GM12878 (cell line): ENCODE data around the gene HSPB7. TPM values are rescaled to one million over a fixed set of nuclear protein-coding genes. Genes with fewer than 3 reads are reported as not detected.

Experiments
- ATAC-seq: fragments of 200-7000 bp; cut with Tn5 transposase; 3 replicates; pipeline ENCODE4 v1.9.1; 2020; ENCODE audit warnings: mild to moderate bottlenecking, moderate library complexity
- BruUV-seq: library from RNA; stranded (reverse); fragments of 400-500 nt; replicated peaks from 2 replicates; lab custom pipeline; 2021; lab: Mats Ljungman, UMichigan
- CTCF ChIA-PET: fragments of 300-600 bp; sonication (Branson Sonifier 250); formaldehyde crosslinking; extraction: SDS; loops from one replicate; lab custom pipeline; 2021; ENCODE audit warnings: inconsistent platforms; lab: Yijun Ruan, JAX
- POLR2A ChIA-PET: fragments of 350-600 bp; formaldehyde crosslinking; extraction: SDS; loops from one replicate; lab custom pipeline; 2021; ENCODE audit warnings: inconsistent platforms; lab: Charles Lee
- RAD21 ChIA-PET: fragments of 300-600 bp; sonication (Branson Sonifier 250); formaldehyde crosslinking; loops from one replicate; lab custom pipeline; 2023; ENCODE audit warnings: antibody characterized with exemption; ENCODE audit not compliant: unreplicated experiment; lab: Charles Lee
- SMC1A ChIA-PET: fragments of 300-600 bp; sonication (Branson Sonifier 250); formaldehyde crosslinking; loops from one replicate; lab custom pipeline; 2023; ENCODE audit not compliant: unreplicated experiment, uncharacterized antibody; lab: Charles Lee
- DNase-seq: peaks from one replicate; pipeline ENCODE4 v3.0.0-alpha.2; 2011; ENCODE audit warnings: low read depth, low spot score
- FAIRE-seq: peaks from 3 replicates; lab custom pipeline; 2011; peaks lifted over from hg19 to GRCh38; lab: Jason Lieb, UNC
- H2AFZ ChIP-seq: 2 replicates; pipeline ENCODE4 v1.6.0; 2011; ENCODE audit warnings: low read depth, low read length, control low read depth; ENCODE audit not compliant: control insufficient read depth
- H3K27ac ChIP-seq: 2 replicates; pipeline ENCODE4 v1.5.1; 2011; ENCODE audit warnings: control low read depth; ENCODE audit not compliant: control insufficient read depth, insufficient read depth
- H3K27me3 ChIP-seq, 2 experiments: replicated peaks in 1 of 2; 2 replicates each; pipeline versions ENCODE4 v1.6.0 to v1.6.1; 2011; ENCODE audit warnings: low read length in 1 of 2; ENCODE audit not compliant: control insufficient read depth in 2 of 2, insufficient read depth in 2 of 2
- H3K36me3 ChIP-seq, 2 experiments: 2 replicates each; pipeline ENCODE4 v1.5.1; 2011; ENCODE audit warnings: low read length in 1 of 2; ENCODE audit not compliant: control insufficient read depth in 2 of 2, insufficient read depth in 2 of 2
- H3K4me1 ChIP-seq: 2 replicates; pipeline ENCODE4 v1.6.1; 2011; ENCODE audit warnings: mild to moderate bottlenecking, low read length, moderate library complexity, mixed read lengths; ENCODE audit not compliant: control insufficient read depth, insufficient read depth
- H3K4me2 ChIP-seq: 2 replicates; pipeline ENCODE4 v1.6.0; 2011; ENCODE audit warnings: control low read depth; ENCODE audit not compliant: control insufficient read depth, insufficient read depth
- H3K4me3 ChIP-seq: fragments of 200-600 bp; sonication (generic); 2 replicates; pipeline ENCODE4 v1.5.1; 2016
- H3K79me2 ChIP-seq: 2 replicates; pipeline ENCODE4 v1.6.0; 2011; ENCODE audit warnings: low read length; ENCODE audit not compliant: control insufficient read depth, insufficient read depth
- H3K9ac ChIP-seq: 2 replicates; pipeline ENCODE4 v1.8.0; 2011; ENCODE audit warnings: low read length, control low read depth, mixed read lengths; ENCODE audit not compliant: control insufficient read depth, insufficient read depth
- H3K9me3 ChIP-seq: replicated peaks from 3 replicates; pipeline ENCODE4 v1.5.1; 2011; ENCODE audit warnings: mild to moderate bottlenecking, low read length; ENCODE audit not compliant: control insufficient read depth, insufficient read depth
- H4K20me1 ChIP-seq: 2 replicates; pipeline ENCODE4 v1.6.0; 2011; ENCODE audit not compliant: control insufficient read depth, insufficient read depth
- BACH1 ChIP-seq: fragments of 450-650 bp; IDR thresholded peaks from 2 replicates; pipeline ENCODE4 v1.6.1; 2017; ENCODE audit warnings: mild to moderate bottlenecking, borderline replicate concordance
- DPF2 ChIP-seq: fragments of 450-650 bp; IDR thresholded peaks from 2 replicates; pipeline ENCODE4 v1.6.1; 2017; ENCODE audit warnings: mild to moderate bottlenecking
- IKZF2 ChIP-seq, 2 experiments: fragments of 450-650 bp; IDR thresholded peaks; 2 replicates each; pipeline ENCODE4 v1.6.1; 2017; ENCODE audit warnings: mild to moderate bottlenecking in 2 of 2, moderate library complexity in 2 of 2
- NBN ChIP-seq: fragments of 450-650 bp; IDR thresholded peaks from 2 replicates; pipeline ENCODE4 v1.6.1; 2016
- PAX5 ChIP-seq: IDR thresholded peaks from 2 replicates; pipeline ENCODE4 v1.6.1; 2011; ENCODE audit warnings: low read depth, low read length, borderline replicate concordance
- POLR2AphosphoS5 ChIP-seq: IDR thresholded peaks from 2 replicates; pipeline ENCODE4 v1.6.1; 2011; ENCODE audit warnings: mild to moderate bottlenecking, low read length, inconsistent platforms
- RELA ChIP-seq: fragments of 450-650 bp; IDR thresholded peaks from 2 replicates; pipeline ENCODE4 v1.8.0; 2014; ENCODE audit warnings: borderline replicate concordance; ENCODE audit not compliant: partially characterized antibody
- SPI1 ChIP-seq: IDR thresholded peaks from 2 replicates; pipeline ENCODE4 v1.6.1; 2011; ENCODE audit warnings: low read depth, mild to moderate bottlenecking, low read length, moderate library complexity, borderline replicate concordance; ENCODE audit not compliant: insufficient read depth
- SUZ12 ChIP-seq: fragments of 200-600 bp; sonication (generic); IDR thresholded peaks from one replicate; pipeline ENCODE4 v1.6.1; 2018; ENCODE audit warnings: antibody characterized with exemption, mild to moderate bottlenecking; ENCODE audit not compliant: unreplicated experiment
- WGBS: methylation state at CpG from one replicate; pipeline ENCODE4 v1.1.6; 2016; ENCODE audit warnings: low lambda C conversion rate; ENCODE audit not compliant: insufficient replicate concordance, insufficient coverage; ENCODE audit errors: missing lambda C conversion rate; 5-methylcytosine and 5-hydroxymethylcytosine counted together
- in situ Hi-C: fragments of 300-500 bp; cut with MboI; formaldehyde crosslinking; loops from 9 replicates; pipeline ENCODE4 v1.14.3; 2018; ENCODE audit warnings: mixed read lengths
- intact Hi-C: fragments of 100-400 bp; cut with micrococcal nuclease; formaldehyde crosslinking; loops from one replicate; pipeline ENCODE4 v1.14.2; 2022; ENCODE audit not compliant: unreplicated experiment
- polyA plus RNA-seq, 11 experiments: library from polyadenylated mRNA; depleted of rRNA in 4 of 11; unstranded in 6 of 11; stranded (reverse) in 5 of 11; fragments of >200 nt; fragmentation: Nextera tagmentation in 4 of 11; fragmentation: Illumina TruSeq in 1 of 11; extraction: Ambion mirVana in 4 of 11; extraction: Trizol in 1 of 11; gene quantifications; 1 replicate in 1 of 11; 2 replicates in 10 of 11; pipeline versions ENCODE4 v1.2.1 to v1.2.3, GENCODE V29; 2011 to 2016; ENCODE audit warnings: inconsistent platforms in 2 of 11, missing spikeins in 2 of 11, low read depth in 1 of 11
- total RNA-seq, 4 experiments: library from RNA; depleted of rRNA in 3 of 4; stranded (reverse); fragments of >200 nt in 3 of 4; fragmentation: Illumina TruSeq in 1 of 4; extraction: Trizol in 1 of 4; gene quantifications; 2 replicates each; pipeline versions ENCODE4 v1.2.1 to v1.2.3, GENCODE V29; 2013 to 2021
- TF ChIP-seq, protein P1 (sequence below), 3 experiments: IDR thresholded peaks in 2 of 3; conservative IDR thresholded peaks in 1 of 3; 2 replicates each; pipeline ENCODE4 v1.5.1; 2011; ENCODE audit warnings: low read depth in 3 of 3, low read length in 3 of 3, mild to moderate bottlenecking in 3 of 3, control low read depth in 2 of 3, moderate library complexity in 2 of 3, inconsistent platforms in 1 of 3, mixed read lengths in 1 of 3; ENCODE audit not compliant: control insufficient read depth in 2 of 3, insufficient read depth in 1 of 3; ENCODE audit errors: extremely low read depth in 1 of 3
- TF ChIP-seq, protein P2 (sequence below): IDR thresholded peaks from 2 replicates; pipeline ENCODE4 v1.6.1; 2012; ENCODE audit warnings: mild to moderate bottlenecking, low read depth, low read length

Gene HSPB7
- total and polyA plus RNA-seq, 10 of the 15 experiments (the other 5 are each of a cell fraction or from before 2014, with no cell fraction given) = 0.34 TPM; not detected in 9

DNA sequence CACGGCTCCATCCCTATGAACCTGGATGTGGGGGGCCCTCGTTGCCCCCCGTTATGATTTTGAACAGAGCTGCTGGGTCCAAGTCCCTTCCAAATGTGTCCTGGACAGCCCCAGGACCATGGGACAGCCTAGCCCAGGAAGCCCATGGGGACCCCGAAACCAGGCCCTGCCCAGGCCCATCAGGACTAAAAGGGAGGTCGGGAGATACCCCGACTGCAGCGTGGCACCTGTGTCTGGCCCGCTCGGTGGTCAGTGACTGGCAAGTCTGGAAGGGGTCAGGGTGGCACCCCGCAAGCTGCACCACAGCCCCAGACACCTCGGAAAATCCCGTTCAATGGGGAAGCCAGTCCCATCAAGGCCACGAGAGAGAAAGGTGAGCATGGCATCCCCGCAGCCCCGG lies 24.2 kb downstream of the HSPB7 start:
- FAIRE-seq = no peak
- no TSS peak for BruUV-seq
- POLR2A ChIA-PET = no interaction called here

More for the DNA sequence above, 24.2 kb downstream of the HSPB7 start:
- Histone ChIP-seq H3K36me3 (no peaks in the 10 kb centered on the region), H4K20me1 (no peaks in the 10 kb centered on the region; the same call in 1 of the 2 replicates), H2AFZ (no peak overlapping the region), H3K9ac (no peak overlapping the region), H3K9me3 (no peaks in the 10 kb centered on the region), H3K4me3 (no peak overlapping the region), H3K27me3 (no peaks in the 10 kb centered on the region), H3K4me1 (no peaks in the 10 kb centered on the region), H3K79me2 (no peaks in the 10 kb centered on the region), H3K27ac (no peak overlapping the region), H3K4me2 (no peak overlapping the region)
- SMC1A ChIA-PET = interaction anchor here (1.6 to 2.2 kb wide), 3 partner anchors 17 to 202 kb away, joined by 6 to 10 read pairs (median 8); partner anchors contain the start of gene ZBTB17
- TF ChIP-seq IKZF2 (IDR thresholded peaks at IDR 0.05) (no peak), SPI1 (no peak), POLR2AphosphoS5 (no peak), DPF2 (no peak), BACH1 (no peak), RELA (no peak), PAX5 (no peak), SUZ12 (no peak), NBN (no peak)
- TF ChIP-seq, protein P1, sequence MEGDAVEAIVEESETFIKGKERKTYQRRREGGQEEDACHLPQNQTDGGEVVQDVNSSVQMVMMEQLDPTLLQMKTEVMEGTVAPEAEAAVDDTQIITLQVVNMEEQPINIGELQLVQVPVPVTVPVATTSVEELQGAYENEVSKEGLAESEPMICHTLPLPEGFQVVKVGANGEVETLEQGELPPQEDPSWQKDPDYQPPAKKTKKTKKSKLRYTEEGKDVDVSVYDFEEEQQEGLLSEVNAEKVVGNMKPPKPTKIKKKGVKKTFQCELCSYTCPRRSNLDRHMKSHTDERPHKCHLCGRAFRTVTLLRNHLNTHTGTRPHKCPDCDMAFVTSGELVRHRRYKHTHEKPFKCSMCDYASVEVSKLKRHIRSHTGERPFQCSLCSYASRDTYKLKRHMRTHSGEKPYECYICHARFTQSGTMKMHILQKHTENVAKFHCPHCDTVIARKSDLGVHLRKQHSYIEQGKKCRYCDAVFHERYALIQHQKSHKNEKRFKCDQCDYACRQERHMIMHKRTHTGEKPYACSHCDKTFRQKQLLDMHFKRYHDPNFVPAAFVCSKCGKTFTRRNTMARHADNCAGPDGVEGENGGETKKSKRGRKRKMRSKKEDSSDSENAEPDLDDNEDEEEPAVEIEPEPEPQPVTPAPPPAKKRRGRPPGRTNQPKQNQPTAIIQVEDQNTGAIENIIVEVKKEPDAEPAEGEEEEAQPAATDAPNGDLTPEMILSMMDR (IDR thresholded peaks at IDR 0.05 in 2 of 3, conservative IDR thresholded peaks at IDR 0.05 in 1 of 3; ENCODE audit: control insufficient read depth in 2 of 3, extremely low read depth in 1 of 3, insufficient read depth in 1 of 3, low read depth in 3 of 3, low read length in 3 of 3) = no peak
- TF ChIP-seq, protein P2, sequence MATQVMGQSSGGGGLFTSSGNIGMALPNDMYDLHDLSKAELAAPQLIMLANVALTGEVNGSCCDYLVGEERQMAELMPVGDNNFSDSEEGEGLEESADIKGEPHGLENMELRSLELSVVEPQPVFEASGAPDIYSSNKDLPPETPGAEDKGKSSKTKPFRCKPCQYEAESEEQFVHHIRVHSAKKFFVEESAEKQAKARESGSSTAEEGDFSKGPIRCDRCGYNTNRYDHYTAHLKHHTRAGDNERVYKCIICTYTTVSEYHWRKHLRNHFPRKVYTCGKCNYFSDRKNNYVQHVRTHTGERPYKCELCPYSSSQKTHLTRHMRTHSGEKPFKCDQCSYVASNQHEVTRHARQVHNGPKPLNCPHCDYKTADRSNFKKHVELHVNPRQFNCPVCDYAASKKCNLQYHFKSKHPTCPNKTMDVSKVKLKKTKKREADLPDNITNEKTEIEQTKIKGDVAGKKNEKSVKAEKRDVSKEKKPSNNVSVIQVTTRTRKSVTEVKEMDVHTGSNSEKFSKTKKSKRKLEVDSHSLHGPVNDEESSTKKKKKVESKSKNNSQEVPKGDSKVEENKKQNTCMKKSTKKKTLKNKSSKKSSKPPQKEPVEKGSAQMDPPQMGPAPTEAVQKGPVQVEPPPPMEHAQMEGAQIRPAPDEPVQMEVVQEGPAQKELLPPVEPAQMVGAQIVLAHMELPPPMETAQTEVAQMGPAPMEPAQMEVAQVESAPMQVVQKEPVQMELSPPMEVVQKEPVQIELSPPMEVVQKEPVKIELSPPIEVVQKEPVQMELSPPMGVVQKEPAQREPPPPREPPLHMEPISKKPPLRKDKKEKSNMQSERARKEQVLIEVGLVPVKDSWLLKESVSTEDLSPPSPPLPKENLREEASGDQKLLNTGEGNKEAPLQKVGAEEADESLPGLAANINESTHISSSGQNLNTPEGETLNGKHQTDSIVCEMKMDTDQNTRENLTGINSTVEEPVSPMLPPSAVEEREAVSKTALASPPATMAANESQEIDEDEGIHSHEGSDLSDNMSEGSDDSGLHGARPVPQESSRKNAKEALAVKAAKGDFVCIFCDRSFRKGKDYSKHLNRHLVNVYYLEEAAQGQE = no peak
- intact Hi-C loops = loop anchor here (1.0 to 5.0 kb wide), 2 partner anchors 36 to 201 kb away; no protein-coding TSS in a partner anchor
- DNase-seq = no peak
- in situ Hi-C loops = no loop called here
- RAD21 ChIA-PET = interaction anchor here (2.4 kb wide), 1 partner anchor 178 kb away, joined by 11 read pairs; no protein-coding TSS in a partner anchor
- WGBS = 65% methylated on average over 15 of the region's 15 CpGs
- ATAC-seq = no peak
- CTCF ChIA-PET = interaction anchor here (0.6 to 2.6 kb wide), 8 partner anchors 37 to 202 kb away, joined by 3 to 14 read pairs (median 4); no protein-coding TSS in a partner anchor
